G401 (cell line): ENCODE data around the gene ANO10. TPM values are rescaled to one million over a fixed set of nuclear protein-coding genes. Genes with fewer than 3 reads are reported as not detected.

Experiments
- DNase-seq: peaks from one replicate; pipeline ENCODE4 v3.0.0-alpha.2; 2015; ENCODE audit warnings: low spot score
- in situ Hi-C: cut with HindIII; loops from 2 replicates; pipeline ENCODE4 v1.10.0; 2016; ENCODE audit warnings: low sequenced_read_pairs, mixed read lengths
- total RNA-seq: library from RNA; depleted of rRNA; stranded (reverse); fragments of >200 nt; shearing (Covaris generic); gene quantifications from 2 replicates; pipeline ENCODE4 v1.2.3, GENCODE V29; 2014

The ANO10 gene
- total RNA-seq, 1 experiment from 2014 or later: 24.1 TPM

- DNase-seq: no peak
- in situ Hi-C loops: no loop called here
These were observed 278.0 kb downstream of the ANO10 start for GRCh38 chr3:43343815-43344214.

DNA sequence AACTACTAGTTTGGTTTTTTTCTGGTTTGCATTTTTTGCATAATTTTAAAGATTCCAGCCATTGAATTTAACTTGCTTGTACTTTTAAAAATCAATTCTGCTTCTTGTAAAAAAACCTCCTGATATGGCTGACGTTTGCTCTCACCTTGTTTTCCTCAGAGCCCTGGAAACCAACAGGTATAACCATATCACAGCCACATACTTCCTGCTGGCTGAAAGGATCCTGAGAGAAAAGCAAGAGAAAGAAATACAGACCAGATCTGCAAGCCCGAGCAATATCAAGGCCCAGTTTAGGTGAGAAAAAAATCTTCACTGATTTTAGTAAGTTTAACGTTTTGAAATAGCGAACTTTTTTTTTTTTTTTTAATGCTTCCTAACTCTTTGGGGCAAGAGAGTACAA is 278.6 kb downstream of the ANO10 start:
- in situ Hi-C loops: no loop called here
- DNase-seq: no peak

DNA sequence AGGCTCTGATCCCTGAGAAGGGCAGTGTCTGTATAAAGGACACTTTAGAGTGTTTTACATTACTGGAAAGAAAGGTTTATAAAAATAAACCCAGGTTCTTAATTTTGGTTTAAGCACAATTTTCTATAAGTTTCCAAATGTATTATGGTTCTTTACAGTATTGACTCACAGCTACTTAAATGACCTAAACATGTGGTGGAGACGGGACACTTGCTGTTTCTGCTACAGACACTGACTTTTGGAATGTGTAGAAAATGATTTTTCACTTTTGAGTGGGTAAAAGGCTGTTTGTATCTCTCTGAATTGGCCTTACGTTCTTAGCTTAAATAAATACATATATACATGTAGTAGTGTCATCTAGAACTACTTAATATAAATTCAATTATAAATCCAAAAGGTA is 280.0 kb downstream of the ANO10 start:
- in situ Hi-C loops: no loop called here
- DNase-seq: no peak

- DNase-seq: no peak
- in situ Hi-C loops: no loop called here
These were observed 281.4 kb downstream of the ANO10 start for GRCh38 chr3:43340403-43340802.

DNA sequence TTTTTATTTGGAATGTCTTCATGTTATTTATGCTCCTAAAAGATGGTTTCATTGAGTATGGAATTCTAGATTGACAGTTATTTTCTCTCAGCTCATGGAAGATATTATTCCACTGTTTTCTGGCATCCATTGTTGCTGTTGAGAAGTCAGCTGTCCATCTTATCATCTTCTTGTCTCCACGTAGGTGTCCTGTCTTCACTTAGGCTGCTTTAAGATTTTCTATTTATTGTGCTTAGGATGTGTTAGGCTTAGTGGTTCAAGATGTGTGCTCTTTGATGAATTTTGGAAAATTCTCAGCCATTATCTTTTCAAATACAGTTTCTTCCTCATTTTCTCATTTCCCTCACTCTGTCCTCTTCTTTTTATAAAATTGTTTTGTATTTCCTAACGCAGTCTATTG is 283.5 kb downstream of the ANO10 start:
- in situ Hi-C loops: no loop called here
- no peak for DNase-seq

GRCh38 chr3:43335799-43336198 is 286.0 kb downstream of the ANO10 start:
- no peak for DNase-seq
- in situ Hi-C loops: no loop called here

DNA sequence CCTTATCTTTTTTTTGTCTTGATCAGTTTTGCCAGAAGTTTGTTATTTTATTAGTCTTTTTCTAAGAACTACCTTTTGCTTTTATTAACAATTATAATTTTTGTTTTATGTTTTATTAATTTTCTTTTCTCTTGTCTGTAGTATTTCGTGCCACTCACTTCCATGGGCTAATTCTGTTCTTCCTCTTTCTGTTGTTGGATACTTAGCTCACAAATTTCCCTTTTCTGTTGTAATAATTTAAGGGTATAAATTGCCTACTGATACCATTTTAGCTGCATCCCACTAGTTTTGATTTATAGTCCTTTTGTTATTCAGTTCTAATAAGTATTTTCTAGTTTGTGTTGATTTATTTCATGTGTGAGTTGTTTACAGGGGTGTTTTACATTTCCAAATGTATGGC is 286.8 kb downstream of the ANO10 start:
- no peak for DNase-seq
- in situ Hi-C loops: no loop called here

GRCh38 chr3:43331381-43331780 is 290.4 kb downstream of the ANO10 start:
- in situ Hi-C loops: no loop called here
- DNase-seq: no peak

DNA sequence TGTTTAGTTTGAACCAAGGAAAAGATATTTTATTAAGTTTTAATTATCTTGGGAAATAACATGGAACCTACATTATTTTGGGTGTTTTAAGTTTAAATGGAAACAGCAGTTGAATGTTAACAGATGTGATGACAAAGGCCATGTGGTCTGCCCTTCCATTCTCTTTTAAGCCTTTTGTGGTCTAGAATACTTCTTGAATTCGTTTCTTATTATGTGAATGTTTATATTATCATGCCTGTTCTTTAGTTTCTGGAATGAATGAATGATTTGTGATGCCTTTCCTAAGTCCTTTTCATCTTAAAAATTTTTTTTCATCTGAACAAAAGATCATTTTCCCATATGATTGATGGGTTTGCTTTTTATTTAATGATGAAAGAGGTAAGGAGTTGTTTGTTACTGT is 290.8 kb downstream of the ANO10 start:
- DNase-seq: no peak
- in situ Hi-C loops: no loop called here

GRCh38 chr3:43328653-43329052 is 293.2 kb downstream of the ANO10 start:
- in situ Hi-C loops: no loop called here
- no peak for DNase-seq

DNA sequence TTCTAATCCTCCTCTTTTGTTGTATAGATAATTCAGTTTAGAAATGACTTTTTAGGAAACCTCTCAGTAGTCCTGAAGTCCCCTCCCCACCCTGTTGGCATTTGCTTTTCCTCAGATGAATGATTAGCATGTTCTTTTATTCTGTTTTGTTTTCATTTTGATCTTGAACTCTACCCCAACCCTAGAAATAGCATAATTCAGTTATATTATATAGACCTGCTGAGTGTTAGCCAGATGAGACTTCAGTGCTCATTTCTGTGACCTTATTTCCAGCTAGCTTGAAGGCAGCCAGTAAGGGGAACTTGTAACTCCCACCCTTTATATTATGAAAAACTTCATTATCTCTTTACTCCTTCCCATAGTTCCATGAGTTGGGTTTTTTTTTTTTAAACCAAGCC is 294.2 kb downstream of the ANO10 start:
- no peak for DNase-seq
- in situ Hi-C loops: no loop called here

DNA sequence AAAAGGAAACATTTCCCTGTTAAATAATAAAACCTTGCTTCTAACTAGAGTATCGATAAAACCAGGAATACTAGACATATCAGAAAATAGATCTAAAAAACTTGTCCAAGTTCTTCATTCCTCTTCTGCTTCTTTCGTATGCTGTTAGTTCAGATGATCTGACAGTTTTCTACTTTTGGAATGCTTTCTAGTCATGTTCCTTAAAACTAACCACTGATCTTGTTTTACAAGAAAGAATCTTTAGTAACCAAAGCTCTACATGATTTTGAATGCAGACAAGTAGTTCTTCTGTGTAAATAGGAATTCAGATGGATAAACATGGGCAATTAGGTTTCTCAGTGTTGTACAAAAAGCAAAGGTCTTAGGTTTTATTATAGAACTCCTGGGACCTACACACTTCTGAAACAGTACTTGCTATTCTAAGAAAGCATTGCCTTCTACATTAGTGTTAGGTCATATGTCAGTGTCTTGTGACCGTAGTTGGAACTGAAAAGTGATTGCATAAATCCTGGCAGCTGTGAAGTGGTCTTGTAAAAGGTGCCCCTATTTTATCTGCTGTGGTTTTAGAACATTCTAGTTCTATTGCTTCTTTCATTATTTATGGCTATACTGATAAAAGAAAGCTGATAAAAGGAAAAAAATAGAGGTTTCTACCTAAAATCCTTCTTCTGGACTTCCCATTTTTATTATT is 294.8 kb downstream of the ANO10 start:
- DNase-seq: no peak
- in situ Hi-C loops: no loop called here

DNA sequence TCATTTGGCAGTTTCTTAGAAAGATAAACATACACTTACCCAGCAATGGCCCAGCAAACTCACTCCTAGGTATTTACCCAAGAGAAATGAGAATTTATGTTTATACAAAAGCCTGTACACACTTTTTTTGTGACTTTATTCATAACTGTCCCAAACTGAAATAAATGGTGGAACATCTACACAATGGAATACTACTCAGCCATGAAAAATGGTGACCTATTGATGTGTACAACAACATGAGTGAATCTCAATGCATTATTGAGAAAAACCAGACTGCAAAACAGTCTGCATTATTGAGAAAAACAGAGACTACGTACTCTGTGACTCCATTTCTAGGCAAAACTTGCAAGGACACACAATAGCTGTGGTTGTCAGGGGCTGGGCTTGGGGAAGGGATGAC is 298.3 kb downstream of the ANO10 start:
- no peak for DNase-seq
- in situ Hi-C loops: no loop called here

- in situ Hi-C loops: no loop called here
- DNase-seq: no peak
These were observed 301.5 kb downstream of the ANO10 start for GRCh38 chr3:43320288-43320687.

DNA sequence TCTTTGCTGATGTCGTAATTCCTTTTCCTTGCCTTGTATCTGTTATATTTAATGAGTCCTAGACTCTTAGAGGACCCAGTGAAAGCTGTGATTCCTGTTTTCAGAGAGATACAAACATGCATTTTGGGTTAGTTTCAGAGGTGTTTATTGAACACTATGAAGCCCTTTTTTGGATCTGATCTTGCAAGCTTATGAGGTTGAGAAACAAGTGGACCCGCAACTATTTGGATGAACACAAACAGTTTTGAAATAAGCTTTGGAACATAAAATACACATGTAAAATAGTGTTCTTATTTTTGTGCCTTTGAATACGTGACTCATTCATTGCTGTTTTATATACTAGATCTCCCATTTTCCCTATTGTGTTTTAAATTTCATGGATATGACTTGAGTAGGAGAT is 302.0 kb downstream of the ANO10 start:
- DNase-seq: no peak
- in situ Hi-C loops: no loop called here

GRCh38 chr3:43319376-43319775 is 302.4 kb downstream of the ANO10 start:
- in situ Hi-C loops: no loop called here
- peak; percentile 59 for DNase-seq

- in situ Hi-C loops: no loop called here
- DNase-seq: no peak
These were observed 304.1 kb downstream of the ANO10 start for GRCh38 chr3:43317461-43318316.

DNA sequence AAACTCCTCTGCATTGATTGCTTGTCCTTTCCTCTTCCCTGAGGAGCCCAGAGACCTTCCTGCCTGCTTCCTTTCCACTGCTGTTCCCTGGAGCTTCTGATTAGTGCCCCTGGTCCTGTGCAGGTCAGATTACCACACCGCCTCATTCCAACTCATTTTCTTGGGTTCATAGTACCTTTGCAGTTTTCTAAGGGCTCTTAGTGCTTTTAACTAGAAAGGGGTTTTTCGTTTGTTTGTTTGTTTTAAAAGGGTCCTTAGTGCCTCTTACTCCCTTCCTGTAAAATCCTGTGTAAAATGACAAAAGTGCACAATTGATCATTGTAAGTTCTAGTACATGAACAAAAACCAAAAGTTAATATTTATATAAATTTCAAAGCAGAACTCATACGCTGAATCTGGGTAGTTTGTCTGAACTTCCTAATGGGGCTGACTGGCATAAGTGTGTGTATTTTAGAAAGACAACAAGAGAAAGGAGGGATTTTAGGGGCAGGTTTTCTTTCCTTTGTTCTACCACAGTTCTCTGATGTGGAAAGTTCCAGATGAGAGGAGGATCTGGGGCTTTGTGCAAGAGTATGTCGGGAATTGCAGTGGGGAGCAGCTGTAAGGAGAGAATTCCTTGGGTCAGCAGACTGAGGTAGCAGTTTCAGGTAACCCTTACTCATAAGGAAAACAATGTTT is 304.9 kb downstream of the ANO10 start:
- DNase-seq: no peak
- in situ Hi-C loops: no loop called here
